AG10803 (cell line): ENCODE measurements around the gene CD79B.
A peak's percentile ranks its signal among the peaks of the same experiment; 100 is the strongest.
"Not testable (repeated sequence)": the region's sequence is repeated elsewhere in the genome, so short reads cannot be mapped to it uniquely, and the experiment has no call there.

Source experiments
- DNase-seq: peaks from one replicate; pipeline ENCODE4 v3.0.0; 2010; ENCODE audit warnings: low read depth
- H3K4me3 ChIP-seq: 2 replicates; pipeline ENCODE4 v1.5.1; 2011; ENCODE audit warnings: mild to moderate bottlenecking, low read length, control low read depth
- CTCF ChIP-seq: conservative IDR thresholded peaks from 2 replicates; pipeline ENCODE4 v1.5.1; 2011; ENCODE audit warnings: mild to moderate bottlenecking, low read length, control low read depth, inconsistent platforms

CD79B gene

GRCh38 chr17:63926164-63926563, 6.0 kb downstream of the CD79B start:
- H3K4me3 ChIP-seq, result no peak overlapping the region
- no peak for DNase-seq
- TF ChIP-seq CTCF, result no peak

- no peak for DNase-seq
- no peak for TF ChIP-seq CTCF
- no peak overlapping the region for H3K4me3 ChIP-seq
Observed at GRCh38 chr17:63925615-63926014, 6.5 kb downstream of the CD79B start.

- H3K4me3 ChIP-seq, DNase-seq: not testable (repeated sequence)
Observed at GRCh38 chr17:63922402-63922801, 9.7 kb downstream of the CD79B start.

- not testable (repeated sequence) for DNase-seq, H3K4me3 ChIP-seq
Observed at GRCh38 chr17:63920779-63921178, 11.4 kb downstream of the CD79B start.

GRCh38 chr17:63920050-63920449, 12.1 kb downstream of the CD79B start:
- not testable (repeated sequence) for H3K4me3 ChIP-seq, DNase-seq

- DNase-seq, result peak; percentile 52
- no peak overlapping the region for H3K4me3 ChIP-seq
- TF ChIP-seq CTCF, result peak; percentile 95
Observed at GRCh38 chr17:63919311-63919723, 12.8 kb downstream of the CD79B start.

GRCh38 chr17:63918789-63919305, 13.3 kb downstream of the CD79B start, which contains the start of gene GH1:
Gene GH1, minus strand, starts transcription at chr17:63918839. Its CDS starts 63 bp downstream, at chr17:63918776.
- H3K4me3 ChIP-seq, DNase-seq: not testable (repeated sequence)

GRCh38 chr17:63918305-63918704, 13.8 kb downstream of the CD79B start:
- no peak for DNase-seq
- no peak; the same call in 1 of the 2 replicates for TF ChIP-seq CTCF
- H3K4me3 ChIP-seq, result no peak overlapping the region

GRCh38 chr17:63917646-63918045, 14.5 kb downstream of the CD79B start:
- no peak for TF ChIP-seq CTCF
- no peak for DNase-seq
- H3K4me3 ChIP-seq, result no peak overlapping the region

- not testable (repeated sequence) for H3K4me3 ChIP-seq, DNase-seq
Observed at GRCh38 chr17:63917206-63917605, 14.9 kb downstream of the CD79B start.
